A673 (cell line): ENCODE results near the gene DOCK8. TPM values are rescaled to one million over a fixed set of nuclear protein-coding genes. Genes with fewer than 3 reads are reported as not detected.
A peak's percentile ranks its signal among the peaks of the same experiment; 100 is the strongest.

Source experiments
- BruUV-seq: library from RNA; stranded (reverse); fragments of 400-500 nt; replicated peaks from 2 replicates; lab custom pipeline; 2021; lab: Mats Ljungman, UMichigan
- CTCF ChIA-PET: fragments of 300-600 bp; sonication (Branson Sonifier 250); formaldehyde crosslinking; loops from one replicate; lab custom pipeline; 2022; ENCODE audit warnings: antibody characterized with exemption; lab: Charles Lee
- POLR2A ChIA-PET: fragments of 300-600 bp; sonication (Branson Sonifier 250); formaldehyde crosslinking; loops from one replicate; lab custom pipeline; 2022; ENCODE audit warnings: antibody characterized with exemption; ENCODE audit not compliant: low non-redundant PET; lab: Charles Lee
- DNase-seq: peaks from one replicate; pipeline ENCODE4 v3.0.0-alpha.2; 2015; ENCODE audit warnings: low spot score
- H3K27ac ChIP-seq: fragments of 200-600 bp; sonication (generic); 2 replicates; pipeline ENCODE4 v1.5.1; 2016; ENCODE audit warnings: mixed run types, low read depth, mild to moderate bottlenecking, mixed read lengths, antibody characterized with exemption, low read length; ENCODE audit not compliant: poor library complexity, severe bottlenecking
- H3K27me3 ChIP-seq: fragments of 200-600 bp; sonication (generic); replicated peaks from 2 replicates; pipeline ENCODE4 v1.6.1; 2017; ENCODE audit warnings: mixed run types, low read depth, mild to moderate bottlenecking, mixed read lengths, antibody characterized with exemption, low read length; ENCODE audit not compliant: insufficient read depth, poor library complexity
- H3K36me3 ChIP-seq: fragments of 200-600 bp; sonication (generic); 2 replicates; pipeline ENCODE4 v1.6.1; 2016; ENCODE audit warnings: mixed run types, mild to moderate bottlenecking, mixed read lengths, antibody characterized with exemption, low read length; ENCODE audit not compliant: insufficient read depth, poor library complexity, severe bottlenecking
- H3K4me1 ChIP-seq: fragments of 200-600 bp; sonication (generic); 2 replicates; pipeline ENCODE4 v1.6.1; 2017; ENCODE audit warnings: mixed run types, mild to moderate bottlenecking, mixed read lengths, antibody characterized with exemption, low read length; ENCODE audit not compliant: insufficient read depth, poor library complexity, severe bottlenecking
- H3K4me3 ChIP-seq: fragments of 200-600 bp; sonication (generic); 2 replicates; pipeline ENCODE4 v1.5.1; 2016; ENCODE audit warnings: low read depth, mixed run types, mild to moderate bottlenecking, mixed read lengths, low read length; ENCODE audit not compliant: poor library complexity, severe bottlenecking
- H3K9me3 ChIP-seq: fragments of 200-600 bp; sonication (generic); 2 replicates; pipeline ENCODE4 v1.6.1; 2016; ENCODE audit warnings: mixed run types, low read depth, mild to moderate bottlenecking, mixed read lengths, antibody characterized with exemption, low read length; ENCODE audit not compliant: poor library complexity, severe bottlenecking
- EZH2 ChIP-seq: fragments of 200-600 bp; sonication (generic); IDR thresholded peaks from 2 replicates; pipeline ENCODE4 v1.6.1; 2017; ENCODE audit warnings: borderline replicate concordance, low read depth, mild to moderate bottlenecking, mixed read lengths, antibody characterized with exemption, low read length; ENCODE audit not compliant: poor library complexity, severe bottlenecking
- intact Hi-C: fragments of 100-400 bp; cut with micrococcal nuclease; formaldehyde crosslinking; loops from one replicate; pipeline ENCODE4 v1.10.0; 2022; ENCODE audit not compliant: unreplicated experiment
- total RNA-seq: library from RNA; stranded (reverse); gene quantifications from 2 replicates; pipeline ENCODE4 v1.2.3, GENCODE V29; 2021
- TF ChIP-seq, protein P1 (sequence below): fragments of 300-800, 200-600 bp; sonication (generic); conservative IDR thresholded peaks from 2 replicates; pipeline ENCODE4 v1.5.1; 2017; ENCODE audit warnings: low read depth, mild to moderate bottlenecking, antibody characterized with exemption, low read length, moderate library complexity, mixed read lengths

Gene DOCK8
- total RNA-seq, 1 experiment from 2014 or later: not detected

DNA sequence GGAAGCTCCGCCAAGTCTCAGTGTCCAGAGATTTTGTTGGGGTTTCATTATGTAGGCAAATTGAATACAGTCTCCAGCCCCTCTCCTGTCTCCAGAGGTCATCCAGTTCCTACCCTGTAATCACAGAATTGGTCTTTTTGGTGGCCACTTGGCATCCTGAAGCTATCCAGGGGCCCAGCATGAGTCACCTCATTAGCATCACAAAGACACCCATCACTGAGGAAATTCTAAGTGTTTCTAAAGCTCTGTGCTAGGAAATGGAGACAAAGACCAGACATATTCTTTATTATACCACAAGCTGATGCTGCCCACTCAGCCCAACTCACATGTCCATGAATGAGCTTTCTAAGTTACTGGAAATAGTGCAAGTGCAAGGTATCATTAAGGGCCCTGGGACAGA, 229.9 kb downstream of the DOCK8 start:
- Histone ChIP-seq H3K9me3 (no peaks in the 10 kb centered on the region), H3K27ac (no peak overlapping the region), H3K36me3 (no peaks in the 10 kb centered on the region), H3K4me3 (no peak overlapping the region), H3K27me3 (peaks cover 6% of the 10 kb centered on the region), H3K4me1 (no peaks in the 10 kb centered on the region)
- CTCF ChIA-PET: interaction anchor here (0.7 kb wide), 1 partner anchor 48 kb away, joined by 4 read pairs; no protein-coding TSS in a partner anchor
- TF ChIP-seq, protein P1, sequence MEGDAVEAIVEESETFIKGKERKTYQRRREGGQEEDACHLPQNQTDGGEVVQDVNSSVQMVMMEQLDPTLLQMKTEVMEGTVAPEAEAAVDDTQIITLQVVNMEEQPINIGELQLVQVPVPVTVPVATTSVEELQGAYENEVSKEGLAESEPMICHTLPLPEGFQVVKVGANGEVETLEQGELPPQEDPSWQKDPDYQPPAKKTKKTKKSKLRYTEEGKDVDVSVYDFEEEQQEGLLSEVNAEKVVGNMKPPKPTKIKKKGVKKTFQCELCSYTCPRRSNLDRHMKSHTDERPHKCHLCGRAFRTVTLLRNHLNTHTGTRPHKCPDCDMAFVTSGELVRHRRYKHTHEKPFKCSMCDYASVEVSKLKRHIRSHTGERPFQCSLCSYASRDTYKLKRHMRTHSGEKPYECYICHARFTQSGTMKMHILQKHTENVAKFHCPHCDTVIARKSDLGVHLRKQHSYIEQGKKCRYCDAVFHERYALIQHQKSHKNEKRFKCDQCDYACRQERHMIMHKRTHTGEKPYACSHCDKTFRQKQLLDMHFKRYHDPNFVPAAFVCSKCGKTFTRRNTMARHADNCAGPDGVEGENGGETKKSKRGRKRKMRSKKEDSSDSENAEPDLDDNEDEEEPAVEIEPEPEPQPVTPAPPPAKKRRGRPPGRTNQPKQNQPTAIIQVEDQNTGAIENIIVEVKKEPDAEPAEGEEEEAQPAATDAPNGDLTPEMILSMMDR: no peak
- TF ChIP-seq EZH2: no peak
- POLR2A ChIA-PET: no interaction called here
- no TSS peak for BruUV-seq
- DNase-seq: peak; percentile 48
- intact Hi-C loops: no loop called here

DNA sequence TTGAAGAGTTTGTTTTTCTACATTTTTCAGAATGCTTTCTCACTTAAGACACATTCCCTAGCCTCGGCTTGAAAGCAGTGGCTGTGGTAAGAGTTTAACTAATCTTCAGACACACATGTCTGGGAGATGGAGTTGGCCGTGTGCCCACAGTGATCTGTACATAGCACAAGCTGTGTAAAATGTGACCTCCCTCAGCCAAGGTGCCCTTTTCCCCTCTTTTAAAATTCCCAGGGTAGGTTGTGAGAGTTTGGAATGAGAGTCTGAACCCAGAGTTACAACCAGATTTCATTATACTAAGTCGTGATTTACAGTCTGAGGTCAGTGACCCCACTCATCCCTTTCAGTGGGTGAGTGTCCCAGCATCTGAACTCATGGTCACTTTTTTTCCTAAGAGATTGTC, 230.4 kb downstream of the DOCK8 start:
- peaks cover 7% of the 10 kb centered on the region for H3K27me3 ChIP-seq
- no TSS peak for BruUV-seq
- no peaks in the 10 kb centered on the region for H3K9me3 ChIP-seq
- intact Hi-C loops: no loop called here
- CTCF ChIA-PET: interaction anchor here (0.6 to 0.7 kb wide), 2 partner anchors 48 to 250 kb away, joined by 4 to 11 read pairs; no protein-coding TSS in a partner anchor
- no peak overlapping the region for H3K27ac ChIP-seq
- no peak overlapping the region for H3K4me3 ChIP-seq
- POLR2A ChIA-PET: no interaction called here
- no peaks in the 10 kb centered on the region for H3K36me3 ChIP-seq
- TF ChIP-seq, protein P1: no peak
- no peak for TF ChIP-seq EZH2
- H3K4me1 ChIP-seq: no peaks in the 10 kb centered on the region
- DNase-seq: peak; percentile 10

DNA sequence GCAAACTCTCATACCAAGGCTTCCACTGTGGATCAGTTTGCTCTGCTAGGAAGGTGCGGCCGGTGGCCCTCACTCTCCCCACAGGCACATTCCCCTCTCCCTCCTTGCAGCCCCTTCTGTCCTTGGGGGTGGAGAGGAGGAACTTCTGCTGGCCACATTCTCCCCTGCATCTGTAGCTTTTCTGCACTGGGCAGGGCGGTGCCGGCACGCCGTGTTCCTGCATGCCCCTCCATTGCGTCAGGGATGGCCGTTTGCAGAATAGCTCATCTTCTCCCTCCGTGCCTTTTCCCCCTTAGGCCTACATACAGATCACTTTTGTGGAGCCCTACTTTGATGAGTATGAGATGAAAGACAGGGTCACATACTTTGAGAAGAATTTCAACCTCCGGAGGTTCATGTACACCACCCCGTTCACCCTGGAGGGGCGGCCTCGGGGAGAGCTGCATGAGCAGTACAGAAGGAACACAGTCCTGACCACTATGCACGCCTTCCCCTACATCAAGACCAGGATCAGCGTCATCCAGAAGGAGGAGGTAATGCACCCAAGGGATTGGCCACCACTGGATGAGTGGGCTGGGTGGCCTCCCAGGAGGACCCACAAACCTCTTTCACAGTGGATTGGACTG, 231.5 kb downstream of the DOCK8 start:
- Histone ChIP-seq H3K27ac (no peak overlapping the region), H3K9me3 (no peaks in the 10 kb centered on the region), H3K4me1 (no peaks in the 10 kb centered on the region), H3K4me3 (no peak overlapping the region), H3K27me3 (peaks cover 12% of the 10 kb centered on the region), H3K36me3 (no peaks in the 10 kb centered on the region)
- intact Hi-C loops: no loop called here
- ChIA-PET POLR2A (no interaction called here), CTCF (no interaction called here)
- DNase-seq: no peak
- no TSS peak for BruUV-seq
- no peak for TF ChIP-seq EZH2
- TF ChIP-seq, protein P1: no peak
